ENCODE results near the gene PTPRT.

PTPRT gene

DNA sequence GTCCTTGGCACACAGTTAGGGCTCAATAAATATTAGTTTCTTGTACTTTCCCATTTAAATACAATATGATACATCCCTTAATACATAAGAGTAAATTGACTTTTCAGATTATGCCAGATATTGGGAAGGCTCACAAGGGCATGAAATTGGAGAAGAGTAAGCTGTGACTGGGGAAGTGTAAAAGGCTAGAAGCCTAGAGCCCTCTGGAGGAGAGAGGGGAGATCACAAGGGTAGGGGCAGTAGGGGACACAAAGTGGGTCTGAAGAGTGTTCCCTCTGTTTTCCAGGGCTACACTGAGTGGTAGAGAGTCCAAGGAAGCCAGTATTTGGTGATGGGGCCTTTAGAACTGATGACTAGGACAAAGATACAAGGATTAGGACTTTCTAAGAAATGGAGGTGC, 1008.6 kb downstream of the PTPRT start:
- TF ChIP-seq TAF1 (IDR thresholded peaks at IDR 0.05; ENCODE audit: borderline replicate concordance, low read depth, low read length) (no peak), POLR2A (IDR thresholded peaks at IDR 0.05; ENCODE audit: low read depth, low read length) (no peak), POLR2AphosphoS5 (IDR thresholded peaks at IDR 0.05; ENCODE audit: low read depth, low read length) (no peak)
- DNase-seq (ENCODE audit: insufficient read length) (no peak), FAIRE-seq (no peak)

DNA sequence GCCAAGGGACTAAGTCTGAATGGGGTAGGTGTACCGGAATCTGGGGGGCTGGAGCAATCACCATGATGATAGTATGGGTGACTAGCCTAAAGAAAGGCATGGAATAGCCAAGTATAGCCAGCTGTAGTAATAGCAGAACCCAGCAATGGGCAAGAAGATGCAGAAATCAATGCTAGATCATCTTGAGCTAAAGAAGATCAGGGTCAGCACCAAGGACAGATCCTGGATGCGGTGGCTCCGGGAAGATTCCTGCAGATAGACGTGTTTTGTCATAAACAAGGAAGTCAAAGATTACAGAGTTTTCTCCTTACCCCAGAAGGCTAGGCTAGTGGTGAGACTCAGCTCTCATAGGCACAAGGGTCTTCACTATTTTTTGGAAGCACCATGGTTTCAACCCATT, 1009.9 kb downstream of the PTPRT start:
- TF ChIP-seq POLR2AphosphoS5 (IDR thresholded peaks at IDR 0.05; ENCODE audit: low read depth, low read length) (no peak), TAF1 (IDR thresholded peaks at IDR 0.05; ENCODE audit: borderline replicate concordance, low read depth, low read length) (no peak), POLR2A (IDR thresholded peaks at IDR 0.05; ENCODE audit: low read depth, low read length) (no peak)
- no peak for FAIRE-seq
- DNase-seq (ENCODE audit: insufficient read length) = no peak

DNA sequence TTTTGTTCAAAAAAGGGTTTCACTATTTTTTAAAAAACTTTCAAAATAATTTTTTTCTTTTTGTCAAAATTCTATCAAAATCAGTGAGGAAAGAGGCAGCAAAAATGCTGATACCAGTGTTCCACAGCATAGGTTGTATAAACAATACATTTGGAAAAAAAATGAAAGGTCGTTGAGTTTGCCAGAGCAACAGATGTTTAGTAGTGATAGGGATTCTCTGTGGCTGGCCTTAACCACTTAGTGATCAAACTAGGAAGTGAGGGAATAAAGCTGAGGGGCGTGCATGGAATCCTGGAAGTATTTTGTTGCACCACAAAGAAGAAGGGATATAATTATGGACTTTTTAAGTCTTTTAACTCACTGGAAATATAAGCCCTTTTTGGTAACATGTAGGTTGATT, 1016.3 kb downstream of the PTPRT start:
- no peak for DNase-seq (ENCODE audit: insufficient read length)
- TF ChIP-seq POLR2A (IDR thresholded peaks at IDR 0.05; ENCODE audit: low read depth, low read length) (no peak), TAF1 (IDR thresholded peaks at IDR 0.05; ENCODE audit: borderline replicate concordance, low read depth, low read length) (no peak), POLR2AphosphoS5 (IDR thresholded peaks at IDR 0.05; ENCODE audit: low read depth, low read length) (no peak)
- no peak for FAIRE-seq

DNA sequence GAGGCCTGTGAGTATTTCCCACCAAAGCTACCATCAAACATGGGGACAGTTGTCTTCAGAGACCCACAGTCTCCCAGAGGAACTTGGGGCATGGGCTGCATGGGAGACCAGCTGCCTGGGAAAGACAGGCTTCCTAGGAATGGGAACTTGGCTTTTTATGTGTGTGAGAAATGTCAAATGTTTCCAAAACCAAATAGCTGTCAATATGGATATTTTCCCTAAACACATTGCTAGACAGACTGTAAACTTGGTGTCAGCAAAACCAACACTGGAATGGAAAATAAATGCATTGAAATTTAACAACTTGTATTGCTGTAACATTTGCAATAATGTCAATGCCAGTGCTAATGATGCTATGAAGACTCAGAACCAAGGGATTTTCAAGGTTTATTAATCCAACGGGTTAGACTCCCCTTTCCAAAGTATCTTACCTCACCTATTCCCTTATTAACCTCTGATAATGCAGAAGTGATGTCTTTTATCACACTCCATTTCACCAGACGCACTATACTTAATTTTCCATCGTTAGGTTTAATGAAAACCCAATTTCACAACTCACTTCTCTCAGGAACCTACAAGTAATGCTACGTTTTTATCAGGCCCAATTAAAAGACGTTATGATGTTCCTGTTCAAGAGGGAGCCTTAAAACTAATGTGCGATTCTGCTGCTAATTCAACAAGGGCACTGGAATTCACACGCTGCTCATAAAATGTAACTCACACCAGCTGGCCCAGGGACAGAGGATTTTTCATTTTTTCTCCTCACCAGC, 1025.4 kb downstream of the PTPRT start:
- DNase-seq (ENCODE audit: insufficient read length) = no peak
- no peak for FAIRE-seq
- TF ChIP-seq POLR2AphosphoS5 (IDR thresholded peaks at IDR 0.05; ENCODE audit: low read depth, low read length) = no peak
- no peak for TF ChIP-seq POLR2A (IDR thresholded peaks at IDR 0.05; ENCODE audit: low read depth, low read length)
- TF ChIP-seq TAF1 (IDR thresholded peaks at IDR 0.05; ENCODE audit: borderline replicate concordance, low read depth, low read length) = no peak

DNA sequence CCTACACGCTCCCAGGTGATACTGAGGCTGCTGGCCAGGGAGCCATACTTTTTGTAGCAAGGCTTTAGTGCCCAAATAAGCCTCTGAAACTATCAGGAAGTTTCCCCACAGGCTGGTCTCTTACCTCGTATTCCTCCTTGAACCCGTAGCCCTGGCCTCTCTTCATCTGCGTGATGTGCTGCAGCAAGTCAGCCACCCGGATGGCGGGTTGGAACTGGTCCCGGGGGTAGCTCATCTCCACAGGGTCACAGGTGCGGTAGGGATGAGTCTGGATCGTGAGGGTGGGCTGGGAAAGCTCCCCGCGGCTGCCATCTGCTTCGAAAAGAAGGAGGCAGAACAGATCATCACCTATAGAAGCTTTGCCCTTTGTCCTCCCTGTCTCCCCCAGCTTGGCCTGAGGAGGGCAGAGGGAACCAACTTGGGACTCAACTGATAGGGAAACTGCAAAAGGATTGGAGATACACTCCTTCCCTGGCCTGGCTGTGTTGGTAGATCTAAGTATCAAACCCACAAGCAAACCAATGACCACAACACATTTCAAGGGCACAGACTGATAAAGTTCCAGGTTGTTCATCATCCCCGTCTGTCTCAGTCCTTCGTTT, 1028.4 kb downstream of the PTPRT start:
- FAIRE-seq (no peak), DNase-seq (ENCODE audit: insufficient read length) (no peak)
- no peak for TF ChIP-seq POLR2AphosphoS5 (IDR thresholded peaks at IDR 0.05; ENCODE audit: low read depth, low read length)
- TF ChIP-seq TAF1 (IDR thresholded peaks at IDR 0.05; ENCODE audit: borderline replicate concordance, low read depth, low read length) = no peak
- TF ChIP-seq POLR2A (IDR thresholded peaks at IDR 0.05; ENCODE audit: low read depth, low read length) = no peak

DNA sequence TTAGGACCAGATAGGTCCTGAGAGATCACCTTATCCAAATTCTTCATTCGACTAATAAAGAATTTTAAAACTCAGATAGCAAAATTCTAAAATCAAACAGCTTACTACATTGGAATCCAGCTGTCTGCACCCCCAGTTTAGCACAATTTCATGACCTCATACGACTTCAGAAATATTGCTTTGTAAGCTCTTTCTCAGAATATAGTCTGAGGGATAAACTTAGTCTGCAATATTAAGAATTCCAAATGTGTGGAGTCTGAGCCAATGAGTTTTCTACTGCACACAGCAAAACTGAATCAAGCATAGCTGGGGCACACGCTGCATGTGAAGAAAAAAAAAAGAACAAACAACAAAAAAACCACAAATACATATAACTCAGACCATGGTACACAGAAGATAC, 1029.9 kb downstream of the PTPRT start:
- TF ChIP-seq TAF1 (IDR thresholded peaks at IDR 0.05; ENCODE audit: borderline replicate concordance, low read depth, low read length) (no peak), POLR2A (IDR thresholded peaks at IDR 0.05; ENCODE audit: low read depth, low read length) (no peak), POLR2AphosphoS5 (IDR thresholded peaks at IDR 0.05; ENCODE audit: low read depth, low read length) (no peak)
- no peak for DNase-seq (ENCODE audit: insufficient read length)
- FAIRE-seq = no peak

DNA sequence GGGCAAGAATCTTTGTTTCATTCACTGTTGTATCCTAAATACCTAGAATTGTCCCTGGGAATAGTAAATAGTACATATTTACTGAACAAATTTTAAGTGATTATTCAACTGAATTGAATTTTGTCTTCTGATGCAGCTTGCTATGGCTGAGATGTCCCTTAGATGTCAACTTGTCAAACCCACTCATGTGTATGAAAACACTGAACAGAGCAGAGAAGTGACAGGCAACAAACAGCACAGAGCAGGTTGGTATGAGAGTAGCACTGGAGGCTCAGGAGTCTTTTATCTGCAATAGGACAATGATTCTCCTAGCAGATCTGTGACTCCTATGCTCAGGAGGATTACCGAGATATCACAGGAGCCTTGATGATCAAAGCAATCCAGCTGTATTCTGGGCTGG, 1031.4 kb downstream of the PTPRT start:
- FAIRE-seq (no peak), DNase-seq (ENCODE audit: insufficient read length) (no peak)
- TF ChIP-seq TAF1 (IDR thresholded peaks at IDR 0.05; ENCODE audit: borderline replicate concordance, low read depth, low read length) (no peak), POLR2A (IDR thresholded peaks at IDR 0.05; ENCODE audit: low read depth, low read length) (no peak), POLR2AphosphoS5 (IDR thresholded peaks at IDR 0.05; ENCODE audit: low read depth, low read length) (no peak)

DNA sequence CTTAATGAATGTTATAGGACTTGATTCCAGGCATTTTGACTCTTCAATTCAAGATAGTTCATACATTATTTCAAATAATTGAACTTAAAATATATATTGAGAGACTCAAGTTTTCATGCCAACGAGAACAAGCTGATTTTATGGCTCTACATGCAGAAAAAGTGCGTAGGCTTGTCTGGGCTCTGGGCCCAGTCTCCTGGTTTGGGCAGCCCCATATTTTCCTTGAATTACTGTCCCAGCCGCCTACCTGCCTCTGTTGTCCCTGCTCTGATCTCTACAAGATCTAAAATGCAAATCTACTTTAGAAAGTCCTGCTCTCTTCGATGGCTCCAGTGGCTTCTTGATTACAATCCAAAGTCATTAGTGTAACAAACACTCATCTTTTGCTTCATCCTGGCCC, 1034.1 kb downstream of the PTPRT start:
- DNase-seq (ENCODE audit: insufficient read length) (no peak), FAIRE-seq (no peak)

DNA sequence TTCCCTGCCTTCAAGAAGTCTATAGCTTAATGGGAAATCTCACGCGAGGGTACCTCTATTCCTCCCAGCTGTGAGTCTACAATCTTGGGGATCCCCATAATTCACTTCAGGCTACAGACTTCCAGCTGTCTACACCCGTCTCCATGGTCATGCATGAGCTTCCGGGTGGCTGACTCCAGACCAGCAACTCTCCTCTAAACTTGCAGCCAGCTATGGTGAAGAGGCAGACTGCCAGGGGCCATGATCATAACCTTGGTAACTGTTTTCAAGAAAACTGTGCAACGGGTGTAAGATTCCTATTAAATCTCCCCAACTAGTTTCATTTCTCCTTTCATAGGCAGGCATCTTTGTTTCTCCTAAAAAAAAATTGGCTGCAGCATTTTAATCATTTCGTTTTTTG, 1037.1 kb downstream of the PTPRT start:
- FAIRE-seq (no peak), DNase-seq (ENCODE audit: insufficient read length) (no peak)
- TF ChIP-seq POLR2A (IDR thresholded peaks at IDR 0.05; ENCODE audit: low read depth, low read length) = no peak
- no peak for TF ChIP-seq POLR2AphosphoS5 (IDR thresholded peaks at IDR 0.05; ENCODE audit: low read depth, low read length)
- TF ChIP-seq TAF1 (IDR thresholded peaks at IDR 0.05; ENCODE audit: borderline replicate concordance, low read depth, low read length) = no peak

More for the DNA sequence above, 1034.1 kb downstream of the PTPRT start:
- TF ChIP-seq TAF1 (IDR thresholded peaks at IDR 0.05; ENCODE audit: borderline replicate concordance, low read depth, low read length) (no peak), POLR2AphosphoS5 (IDR thresholded peaks at IDR 0.05; ENCODE audit: low read depth, low read length) (no peak), POLR2A (IDR thresholded peaks at IDR 0.05; ENCODE audit: low read depth, low read length) (no peak)

DNA sequence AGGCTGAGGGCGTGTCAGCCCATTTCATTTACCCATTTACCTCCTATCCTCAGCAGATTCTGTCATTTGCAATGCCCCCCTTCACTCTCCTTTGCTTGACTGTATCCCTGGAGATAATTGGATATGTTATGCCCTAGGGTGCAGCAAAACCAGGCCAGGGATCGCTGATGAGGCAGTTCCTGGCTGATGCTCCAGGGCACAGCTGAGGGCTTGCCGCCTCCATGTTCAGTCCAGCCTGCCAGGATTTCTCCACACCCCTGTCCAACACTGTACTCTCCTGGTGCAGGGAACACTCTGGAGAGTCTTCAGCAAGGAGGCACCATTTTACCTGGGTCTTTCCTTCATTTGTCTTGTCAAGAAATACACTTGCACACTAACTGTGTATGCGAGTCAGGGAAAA, 1039.5 kb downstream of the PTPRT start:
- DNase-seq (ENCODE audit: insufficient read length) = no peak
- TF ChIP-seq POLR2A (IDR thresholded peaks at IDR 0.05; ENCODE audit: low read depth, low read length) = no peak
- no peak for TF ChIP-seq TAF1 (IDR thresholded peaks at IDR 0.05; ENCODE audit: borderline replicate concordance, low read depth, low read length)
- TF ChIP-seq POLR2AphosphoS5 (IDR thresholded peaks at IDR 0.05; ENCODE audit: low read depth, low read length) = no peak
- no peak for FAIRE-seq

DNA sequence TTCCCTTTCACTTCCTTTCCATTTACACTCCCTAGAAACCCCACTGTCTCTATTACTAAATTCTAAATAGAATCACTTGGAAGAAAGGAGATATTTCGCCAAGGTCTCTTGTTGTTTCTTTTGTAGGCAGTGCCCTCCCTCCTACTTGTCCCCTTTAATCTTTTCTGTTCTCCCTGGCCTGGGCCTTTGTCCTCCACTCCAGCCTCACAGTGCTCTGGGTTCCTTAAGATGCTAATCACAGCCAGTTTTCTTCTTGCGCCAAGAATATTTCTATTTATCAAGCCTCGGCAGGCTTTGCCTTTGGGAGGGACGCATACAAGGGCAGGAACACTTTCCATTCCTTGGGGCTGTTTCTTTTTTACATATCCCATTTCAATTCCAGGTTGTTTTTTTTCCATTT, 1051.0 kb downstream of the PTPRT start:
- TF ChIP-seq POLR2AphosphoS5 (IDR thresholded peaks at IDR 0.05; ENCODE audit: low read depth, low read length) = no peak
- no peak for TF ChIP-seq TAF1 (IDR thresholded peaks at IDR 0.05; ENCODE audit: borderline replicate concordance, low read depth, low read length)
- no peak for TF ChIP-seq POLR2A (IDR thresholded peaks at IDR 0.05; ENCODE audit: low read depth, low read length)
- no peak for DNase-seq (ENCODE audit: insufficient read length)
- no peak for FAIRE-seq

All from GM12892 (cell line).